Activated B cell treated with CpG ODN at 0.5 μM for 24 hours (primary cell): ENCODE results near the gene E2F2. TPM values are rescaled to one million over a fixed set of nuclear protein-coding genes. Genes with fewer than 3 reads are reported as not detected.

ENCODE experiments used
- ATAC-seq: fragments of 200-7000 bp; cut with Tn5 transposase; one replicate; pipeline ENCODE4 v1.10.0; 2021; ENCODE audit warnings: low read depth, mild to moderate bottlenecking, moderate library complexity
- CTCF ChIA-PET: fragments of 350-600 bp; sonication (Branson Sonifier 250); formaldehyde crosslinking; loops from one replicate; lab custom pipeline; 2021; ENCODE audit warnings: antibody characterized with exemption; lab: Charles Lee
- POLR2A ChIA-PET: fragments of 350-600 bp; sonication (Branson Sonifier 250); formaldehyde crosslinking; loops from one replicate; lab custom pipeline; 2021; ENCODE audit warnings: antibody characterized with exemption; lab: Charles Lee
- DNase-seq: peaks from one replicate; pipeline ENCODE4 v3.0.0; 2022
- H3K27ac Mint-ChIP-seq: one replicate; pipeline ENCODE4 v1.8.0; 2020; ENCODE audit warnings: mixed read lengths
- H3K27me3 Mint-ChIP-seq: one replicate; pipeline ENCODE4 v1.8.0; 2021; ENCODE audit warnings: mixed read lengths
- H3K36me3 Mint-ChIP-seq: one replicate; pipeline ENCODE4 v1.8.0; 2021; ENCODE audit warnings: low read depth, mixed read lengths
- H3K4me1 Mint-ChIP-seq: one replicate; pipeline ENCODE4 v1.8.0; 2021; ENCODE audit warnings: mixed read lengths
- H3K4me3 Mint-ChIP-seq: one replicate; pipeline ENCODE4 v1.8.0; 2020; ENCODE audit warnings: mild to moderate bottlenecking, mixed read lengths
- H3K9me3 Mint-ChIP-seq: one replicate; pipeline ENCODE4 v1.8.0; 2020; ENCODE audit warnings: mixed read lengths
- CTCF ChIP-seq: fragments of 200-600 bp; IDR thresholded peaks from one replicate; pipeline ENCODE4 v1.8.0; 2022; ENCODE audit warnings: antibody characterized with exemption, mild to moderate bottlenecking
- intact Hi-C: fragments of 100-400 bp; cut with micrococcal nuclease; formaldehyde crosslinking; loops from one replicate; pipeline ENCODE4 v1.15.1; 2024
- total RNA-seq: library from RNA; stranded (reverse); gene quantifications from 2 replicates; pipeline ENCODE4 v1.2.3, GENCODE V29; 2022

The E2F2 gene
- total RNA-seq, 1 donor from 2014 or later = 3.4 TPM

GRCh38 chr1:23537296-23537973, 6.4 kb upstream of the E2F2 start:
- CTCF ChIA-PET = interaction anchor here (1.1 to 9.8 kb wide), 3 partner anchors 23 to 40 kb away, joined by 9 to 279 read pairs (median 32); no protein-coding TSS in a partner anchor
- intact Hi-C loops = no loop called here
- Mint-ChIP-seq H3K9me3 (no peaks in the 10 kb centered on the region), H3K36me3 (no peaks in the 10 kb centered on the region), H3K4me3 (no peak overlapping the region), H3K27ac (no peak overlapping the region), H3K27me3 (no peaks in the 10 kb centered on the region), H3K4me1 (peaks cover 51% of the 10 kb centered on the region)
- DNase-seq (no peak), ATAC-seq (no peak)
- TF ChIP-seq CTCF = no peak
- POLR2A ChIA-PET = interaction anchor here (0.7 kb wide), 1 partner anchor 438 kb away, joined by 6 read pairs; no protein-coding TSS in a partner anchor

- Mint-ChIP-seq H3K9me3 (no peaks in the 10 kb centered on the region), H3K4me1 (peaks cover 71% of the 10 kb centered on the region)
- intact Hi-C loops = no loop called here
Measured at GRCh38 chr1:23533246-23534023, 2.4 kb upstream of the E2F2 start.

GRCh38 chr1:23531562-23532094, 595 bp upstream of the E2F2 start:
- H3K27ac Mint-ChIP-seq = peak overlapping the region; percentile 70
- ChIA-PET CTCF (interaction anchor here (0.8 to 6.5 kb wide), 5 partner anchors 8 to 105 kb away, joined by 3 to 94 read pairs (median 6); no protein-coding TSS in a partner anchor), POLR2A (interaction anchor here (0.5 to 1.9 kb wide), 12 partner anchors 11 to 1716 kb away, joined by 3 to 10 read pairs (median 5); partner anchors contain the start of gene RPL11)
- no peak for TF ChIP-seq CTCF
- intact Hi-C loops = loop anchor here (1.0 to 2.0 kb wide), 3 partner anchors 8 to 187 kb away; partner anchors contain the start of genes HNRNPR and ZNF436
- H3K4me1 Mint-ChIP-seq = peaks cover 79% of the 10 kb centered on the region
- H3K36me3 Mint-ChIP-seq = no peaks in the 10 kb centered on the region
- no peaks in the 10 kb centered on the region for H3K9me3 Mint-ChIP-seq
- no peak for DNase-seq
- H3K4me3 Mint-ChIP-seq = peak overlapping the region; percentile 87
- no peaks in the 10 kb centered on the region for H3K27me3 Mint-ChIP-seq
- no peak for ATAC-seq

More at GRCh38 chr1:23533246-23534023, 2.4 kb upstream of the E2F2 start:
- H3K36me3 Mint-ChIP-seq = no peaks in the 10 kb centered on the region
- H3K27ac Mint-ChIP-seq = peak overlapping the region; percentile 36
- ChIA-PET CTCF (interaction anchor here (1.4 to 4.2 kb wide), 2 partner anchors 36 to 104 kb away, joined by 3 to 32 read pairs; no protein-coding TSS in a partner anchor), POLR2A (interaction anchor here (1.1 to 2.6 kb wide), 2 partner anchors 9 to 158 kb away, joined by 3 to 11 read pairs; partner anchors contain the start of gene RPL11)
- H3K27me3 Mint-ChIP-seq = no peaks in the 10 kb centered on the region
- H3K4me3 Mint-ChIP-seq = no peak overlapping the region
- DNase-seq (no peak), ATAC-seq (no peak)
- TF ChIP-seq CTCF = no peak

- no peak for TF ChIP-seq CTCF
- H3K36me3 Mint-ChIP-seq = no peaks in the 10 kb centered on the region
Measured at GRCh38 chr1:23530087-23530746, 816 bp downstream of the E2F2 start.

More at GRCh38 chr1:23530087-23530746, 816 bp downstream of the E2F2 start:
- DNase-seq = no peak
- Mint-ChIP-seq H3K27me3 (no peaks in the 10 kb centered on the region), H3K4me3 (peak overlapping the region; percentile 57), H3K9me3 (no peaks in the 10 kb centered on the region), H3K4me1 (peaks cover 87% of the 10 kb centered on the region), H3K27ac (no peak overlapping the region)
- ATAC-seq = no peak
- ChIA-PET CTCF (interaction anchor here (2.3 to 6.5 kb wide), 2 partner anchors 9 to 33 kb away, joined by 6 to 94 read pairs; no protein-coding TSS in a partner anchor), POLR2A (interaction anchor here (0.6 to 1.3 kb wide), 3 partner anchors 25 to 66 kb away, joined by 3 read pairs; partner anchors contain the start of gene ASAP3)
- intact Hi-C loops = loop anchor here (2.0 kb wide), 1 partner anchor 161 kb away; the partner anchor contains the start of gene ZNF436
